PC-9 (cell line): ENCODE results near the gene TMEM132D. TPM values are rescaled to one million over a fixed set of nuclear protein-coding genes. Genes with fewer than 3 reads are reported as not detected.

ENCODE experiments used
- BruUV-seq: library from RNA; stranded (reverse); fragments of 400-500 nt; replicated peaks from 2 replicates; lab custom pipeline; 2021; lab: Mats Ljungman, UMichigan
- CTCF ChIA-PET: fragments of 300-600 bp; sonication (Branson Sonifier 250); formaldehyde crosslinking; loops from one replicate; lab custom pipeline; 2022; ENCODE audit warnings: antibody characterized with exemption; lab: Charles Lee
- POLR2A ChIA-PET: fragments of 300-600 bp; sonication (Branson Sonifier 250); formaldehyde crosslinking; loops from one replicate; lab custom pipeline; 2022; ENCODE audit warnings: antibody characterized with exemption; ENCODE audit not compliant: unreplicated experiment; lab: Charles Lee
- DNase-seq, 2 experiments: peaks; one replicate each; pipeline versions ENCODE4 v3.0.0 to v3.0.0-alpha.2; 2015 to 2022; ENCODE audit warnings: mixed read lengths in 1 of 2
- H2AFZ ChIP-seq: fragments of 200-600 bp; sonication (generic); 2 replicates; pipeline ENCODE4 v1.8.1; 2017; ENCODE audit warnings: antibody characterized with exemption
- H3F3A ChIP-seq: fragments of 200-600 bp; sonication (generic); 2 replicates; pipeline ENCODE4 v1.8.1; 2017; ENCODE audit warnings: antibody characterized with exemption, mild to moderate bottlenecking, low read depth; ENCODE audit not compliant: insufficient read depth
- H3K27ac ChIP-seq: fragments of 200-600 bp; sonication (generic); 2 replicates; pipeline ENCODE4 v1.6.1; 2016; ENCODE audit warnings: mixed run types
- H3K27me3 ChIP-seq: fragments of 200-600 bp; sonication (generic); 2 replicates; pipeline ENCODE4 v1.6.1; 2016; ENCODE audit warnings: low read depth, mixed run types; ENCODE audit not compliant: insufficient read depth
- H3K36me3 ChIP-seq: fragments of 200-600 bp; sonication (generic); 2 replicates; pipeline ENCODE4 v1.6.1; 2016; ENCODE audit warnings: low read depth, mixed run types
- H3K4me1 ChIP-seq: fragments of 200-600 bp; sonication (generic); replicated peaks from 2 replicates; pipeline ENCODE4 v1.6.1; 2016; ENCODE audit warnings: mixed run types; ENCODE audit not compliant: insufficient read depth
- H3K4me2 ChIP-seq: fragments of 200-600 bp; sonication (generic); 2 replicates; pipeline ENCODE4 v1.6.1; 2017; ENCODE audit warnings: mixed run types
- H3K4me3 ChIP-seq: fragments of 200-600 bp; sonication (generic); 2 replicates; pipeline ENCODE4 v1.6.1; 2016; ENCODE audit warnings: mixed run types
- H3K79me2 ChIP-seq: fragments of 200-600 bp; sonication (generic); 2 replicates; pipeline ENCODE4 v1.6.1; 2017; ENCODE audit warnings: low read depth, mixed run types
- H3K9me2 ChIP-seq: fragments of 200-600 bp; sonication (generic); 2 replicates; pipeline ENCODE4 v1.8.1; 2017; ENCODE audit warnings: mild to moderate bottlenecking; ENCODE audit not compliant: insufficient read depth
- H3K9me3 ChIP-seq: fragments of 200-600 bp; sonication (generic); 2 replicates; pipeline ENCODE4 v1.8.1; 2016; ENCODE audit warnings: low read depth; ENCODE audit not compliant: insufficient read depth
- H4K20me1 ChIP-seq: fragments of 200-600 bp; sonication (generic); 2 replicates; pipeline ENCODE4 v1.8.1; 2017; ENCODE audit not compliant: insufficient read depth
- CTCF ChIP-seq: fragments of 200-600 bp; sonication (generic); conservative IDR thresholded peaks from 2 replicates; pipeline ENCODE4 v1.6.1; 2017; ENCODE audit warnings: mixed run types, antibody characterized with exemption, mild to moderate bottlenecking, moderate library complexity
- EZH2 ChIP-seq: fragments of 200-600 bp; sonication (generic); IDR thresholded peaks from 2 replicates; pipeline ENCODE4 v1.8.0; 2017; ENCODE audit warnings: antibody characterized with exemption, low read depth
- intact Hi-C: fragments of 100-400 bp; cut with micrococcal nuclease; formaldehyde crosslinking; loops from one replicate; pipeline ENCODE4 v1.10.0; 2022; ENCODE audit not compliant: unreplicated experiment
- total RNA-seq: library from RNA; stranded (reverse); gene quantifications from 2 replicates; pipeline ENCODE4 v1.2.3, GENCODE V29; 2021

Gene TMEM132D
- total RNA-seq, 1 experiment from 2014 or later = not detected

- no TSS peak for BruUV-seq
Measured at GRCh38 chr12:129870796-129871195, 33.0 kb downstream of the TMEM132D start.

GRCh38 chr12:129870136-129870535 lies 33.7 kb downstream of the TMEM132D start:
- BruUV-seq = no TSS peak
- no peaks in the 10 kb centered on the region for H4K20me1 ChIP-seq

More at GRCh38 chr12:129870796-129871195, 33.0 kb downstream of the TMEM132D start:
- no peaks in the 10 kb centered on the region for H3K79me2 ChIP-seq
- ChIA-PET POLR2A (no interaction called here), CTCF (no interaction called here)
- no peaks in the 10 kb centered on the region for H3K4me1 ChIP-seq
- H3K27ac ChIP-seq = no peak overlapping the region
- no peaks in the 10 kb centered on the region for H3K9me3 ChIP-seq
- DNase-seq = no peak
- H3K4me3 ChIP-seq = no peak overlapping the region
- no peak overlapping the region for H3K4me2 ChIP-seq
- no peaks in the 10 kb centered on the region for H3K9me2 ChIP-seq
- peaks cover 27% of the 10 kb centered on the region for H3K27me3 ChIP-seq
- intact Hi-C loops = no loop called here
- no peaks in the 10 kb centered on the region for H3K36me3 ChIP-seq
- H4K20me1 ChIP-seq = no peaks in the 10 kb centered on the region
- no peaks in the 10 kb centered on the region for H3F3A ChIP-seq
- no peak overlapping the region for H2AFZ ChIP-seq
- TF ChIP-seq CTCF (no peak), EZH2 (no peak)

GRCh38 chr12:129868575-129868974 lies 35.2 kb downstream of the TMEM132D start:
- Histone ChIP-seq H3K4me2 (no peak overlapping the region), H3K4me3 (no peak overlapping the region), H3K27me3 (peaks cover 12% of the 10 kb centered on the region; the same call in 1 of the 2 replicates), H3K27ac (no peak overlapping the region), H3K4me1 (no peaks in the 10 kb centered on the region), H3K9me3 (no peaks in the 10 kb centered on the region), H4K20me1 (no peaks in the 10 kb centered on the region), H3F3A (no peaks in the 10 kb centered on the region), H3K79me2 (no peaks in the 10 kb centered on the region), H2AFZ (no peak overlapping the region), H3K9me2 (no peaks in the 10 kb centered on the region), H3K36me3 (no peaks in the 10 kb centered on the region)
- ChIA-PET CTCF (no interaction called here), POLR2A (no interaction called here)
- BruUV-seq = no TSS peak
- no peak for DNase-seq
- TF ChIP-seq CTCF (no peak), EZH2 (no peak)
- intact Hi-C loops = no loop called here

More at GRCh38 chr12:129870136-129870535, 33.7 kb downstream of the TMEM132D start:
- Histone ChIP-seq H3K9me2 (no peaks in the 10 kb centered on the region), H3K4me3 (no peak overlapping the region), H2AFZ (no peak overlapping the region), H3K4me2 (no peak overlapping the region), H3K79me2 (no peaks in the 10 kb centered on the region), H3K36me3 (no peaks in the 10 kb centered on the region), H3K27me3 (peaks cover 20% of the 10 kb centered on the region), H3K27ac (no peak overlapping the region), H3K9me3 (no peaks in the 10 kb centered on the region), H3K4me1 (no peaks in the 10 kb centered on the region), H3F3A (no peaks in the 10 kb centered on the region)
- ChIA-PET POLR2A (no interaction called here), CTCF (no interaction called here)
- TF ChIP-seq EZH2 (no peak), CTCF (no peak)
- intact Hi-C loops = no loop called here
- no peak for DNase-seq
